NCI-H2081 treated with DMSO at 0.1 percent for 48 hours (cell line): ENCODE data around the gene CFAP43.

Experiments used
- DNase-seq: peaks from one replicate; lab custom pipeline; 2025; lab: John Stamatoyannopoulos, UW

CFAP43 gene

GRCh38 chr10:104092749-104093148, 139.4 kb downstream of the CFAP43 start:
- DNase-seq = no peak

DNA sequence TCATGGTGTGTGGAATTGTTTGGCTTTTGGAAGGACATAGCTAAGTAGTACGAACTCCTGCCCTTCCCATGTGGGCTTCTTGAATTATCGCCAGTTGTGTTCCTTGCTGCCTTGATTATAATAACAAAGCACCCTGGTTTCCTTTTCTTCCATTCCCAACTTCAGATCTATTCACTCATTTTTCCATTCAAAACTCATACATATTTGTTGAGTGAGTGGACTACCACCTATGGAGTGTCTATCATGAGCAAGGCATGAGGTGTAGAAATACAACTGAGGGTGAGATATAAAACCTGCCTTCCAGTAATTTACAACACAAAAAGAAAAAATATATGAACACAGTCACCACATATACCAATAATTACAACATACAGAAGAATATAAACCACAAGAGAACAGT, 141.6 kb downstream of the CFAP43 start:
- no peak for DNase-seq

- DNase-seq = no peak
These were observed 142.5 kb downstream of the CFAP43 start for GRCh38 chr10:104089621-104090020.

GRCh38 chr10:104088239-104088638, 143.9 kb downstream of the CFAP43 start:
- DNase-seq = no peak

GRCh38 chr10:104085801-104086400, 146.3 kb downstream of the CFAP43 start, which contains the start of gene COL17A1:
Gene COL17A1, minus strand, starts transcription at chr10:104085880. Its CDS starts 5,207 bp downstream, at chr10:104080673.
- DNase-seq = no peak

GRCh38 chr10:104084482-104085142, 147.6 kb downstream of the CFAP43 start:
- DNase-seq = no peak

GRCh38 chr10:104081998-104082397, 150.2 kb downstream of the CFAP43 start:
- DNase-seq = no peak

DNA sequence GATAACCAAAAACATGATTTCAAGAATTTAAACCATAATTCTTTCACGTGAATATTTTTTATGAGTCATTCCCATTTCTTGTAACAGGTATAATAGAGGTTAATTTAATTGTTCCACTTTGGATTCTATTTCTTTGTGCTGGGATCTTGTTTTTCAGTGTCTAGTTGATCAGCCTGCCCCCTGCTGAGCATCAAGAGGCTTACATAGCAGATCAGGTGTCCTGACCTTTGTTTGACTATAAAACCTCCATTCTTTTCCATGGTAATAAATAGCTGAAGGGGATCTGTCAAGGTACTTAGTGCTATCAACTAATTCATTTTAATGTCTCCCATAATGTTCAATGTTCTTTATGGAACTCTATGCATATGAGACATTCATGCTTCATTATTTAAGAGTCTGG, 151.4 kb downstream of the CFAP43 start:
- no peak for DNase-seq
